Upper lobe of left lung (tissue), 4 donors: Measurements from ENCODE around the gene C19orf38.

Experiments used
- CTCF ChIP-seq, 6 experiments: fragments of 450-650 bp in 4 of 6; fragments of 200-600 bp in 2 of 6; sonication (generic) in 2 of 6; IDR thresholded peaks; one replicate each; pipeline ENCODE4 v1.5.1; 2016 to 2019; ENCODE audit warnings: antibody characterized with exemption in 6 of 6
- EP300 ChIP-seq, 4 donors: sonication (generic); formaldehyde crosslinking; IDR thresholded peaks; one replicate each; pipeline ENCODE4 v1.5.1; 2017; ENCODE audit warnings: antibody characterized with exemption in 4 of 4, control low read depth in 2 of 4
- POLR2A ChIP-seq, 4 donors: fragments of 450-650 bp; IDR thresholded peaks; one replicate each; pipeline ENCODE4 v1.5.1; 2016 to 2017; ENCODE audit warnings: antibody characterized with exemption in 4 of 4, mild to moderate bottlenecking in 2 of 4
- POLR2AphosphoS5 ChIP-seq, 2 donors: sonication (generic); formaldehyde crosslinking; IDR thresholded peaks; one replicate each; pipeline ENCODE4 v1.5.1; 2017; ENCODE audit warnings: antibody characterized with exemption in 2 of 2

- TF ChIP-seq CTCF (IDR thresholded peaks at IDR 0.05) (no peak), POLR2AphosphoS5 (IDR thresholded peaks at IDR 0.05) (no peak), EP300 (IDR thresholded peaks at IDR 0.05) (no peak), POLR2A (IDR thresholded peaks at IDR 0.05) (no peak)
Measured at GRCh38 chr19:10809651-10810285, 38.4 kb upstream of the C19orf38 start.
